Measurements from ENCODE around the gene CYP3A7.
"Not testable (repeated sequence)": the region's sequence is repeated elsewhere in the genome, so short reads cannot be mapped to it uniquely, and the experiment has no call there.

- TF ChIP-seq CTCF (IDR thresholded peaks at IDR 0.05); IRF2 (CRISPR knock-in tag; IDR thresholded peaks at IDR 0.05; ENCODE audit: borderline replicate concordance, low read depth); E2F1 (CRISPR knock-in tag; IDR thresholded peaks at IDR 0.05); ZNF121 (CRISPR knock-in tag; IDR thresholded peaks at IDR 0.05); MAX (CRISPR knock-in tag; IDR thresholded peaks at IDR 0.05); NR2C2 (CRISPR knock-in tag; IDR thresholded peaks at IDR 0.05); ESRRA (CRISPR knock-in tag; IDR thresholded peaks at IDR 0.05; ENCODE audit: borderline replicate concordance); CREB1 (CRISPR knock-in tag; IDR thresholded peaks at IDR 0.05); NR3C1 (CRISPR knock-in tag; conservative IDR thresholded peaks at IDR 0.05; ENCODE audit: low read depth); CBFB (CRISPR knock-in tag; IDR thresholded peaks at IDR 0.05; ENCODE audit: low read depth): not testable (repeated sequence)
Measured at GRCh38 chr7:99746915-99747314, 11.9 kb upstream of the CYP3A7 start.

Data from WTC11 (cell line).